Measurements from ENCODE around the gene ARHGEF2.
A peak's percentile ranks its signal among the peaks of the same experiment; 100 is the strongest.

ARHGEF2 gene

DNA sequence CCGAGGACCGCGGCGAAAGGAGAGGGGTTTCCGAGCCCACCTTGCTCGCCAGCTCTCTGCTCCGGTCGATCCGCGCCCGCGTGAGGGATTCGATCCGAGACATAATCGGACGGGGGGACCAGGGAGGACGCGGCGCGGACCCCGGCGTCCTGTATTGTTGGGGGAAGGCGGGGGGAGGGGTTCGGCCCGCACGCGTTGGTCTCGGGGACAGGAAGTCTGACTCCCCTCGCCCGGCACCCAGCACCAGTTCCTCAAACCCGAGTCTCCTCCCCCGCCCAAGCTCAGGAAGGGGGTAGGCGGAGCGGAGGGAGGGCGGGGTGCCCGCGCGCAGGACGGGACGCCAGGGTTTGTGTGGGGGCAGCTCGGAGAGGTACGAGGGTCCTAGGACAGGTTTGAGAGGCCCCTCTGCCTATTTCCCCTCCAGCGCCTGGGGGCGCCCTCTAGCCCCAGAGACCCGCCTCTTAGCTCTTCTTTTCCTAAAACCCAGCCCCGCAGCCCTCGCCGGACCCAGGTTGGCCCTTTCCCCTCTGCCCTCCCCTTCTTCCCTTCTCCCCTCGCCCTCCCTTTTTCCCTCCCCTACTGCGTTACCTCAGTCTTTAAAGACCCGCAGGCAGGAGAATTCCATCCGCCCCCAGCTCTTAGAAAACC lies at the start of gene ARHGEF2:
Gene ARHGEF2, minus strand, starts transcription at position 223 of the 648 bp plus-strand sequence. Its CDS starts 120 bp downstream, at position 103.
- TF ChIP-seq GATA3 (IDR thresholded peaks at IDR 0.05; ENCODE audit: low read depth, low read length) = no peak
- TF ChIP-seq GATA2 (IDR thresholded peaks at IDR 0.05; ENCODE audit: low read depth, low read length) = no peak

DNA sequence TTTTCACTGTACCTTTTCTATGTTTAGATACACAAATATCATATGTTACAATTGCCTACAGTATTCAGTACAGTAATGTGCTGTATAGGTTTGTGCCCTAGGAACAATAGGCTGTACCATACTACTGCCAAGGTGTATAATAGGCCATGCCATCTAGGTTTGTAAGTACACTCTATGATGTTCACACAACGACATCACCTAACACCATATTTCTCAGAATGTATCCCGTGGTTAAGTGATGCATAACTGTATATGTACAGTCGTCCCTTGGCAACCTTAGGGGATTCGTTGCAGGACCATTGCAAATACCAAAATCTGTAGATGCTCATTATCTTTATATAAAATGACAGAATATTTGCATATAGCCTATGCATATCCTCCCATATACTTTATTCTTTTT lies 48.2 kb upstream of the ARHGEF2 start:
- TF ChIP-seq GATA2 (IDR thresholded peaks at IDR 0.05; ENCODE audit: low read depth, low read length) = no peak
- no peak for TF ChIP-seq GATA3 (IDR thresholded peaks at IDR 0.05; ENCODE audit: low read depth, low read length)

DNA sequence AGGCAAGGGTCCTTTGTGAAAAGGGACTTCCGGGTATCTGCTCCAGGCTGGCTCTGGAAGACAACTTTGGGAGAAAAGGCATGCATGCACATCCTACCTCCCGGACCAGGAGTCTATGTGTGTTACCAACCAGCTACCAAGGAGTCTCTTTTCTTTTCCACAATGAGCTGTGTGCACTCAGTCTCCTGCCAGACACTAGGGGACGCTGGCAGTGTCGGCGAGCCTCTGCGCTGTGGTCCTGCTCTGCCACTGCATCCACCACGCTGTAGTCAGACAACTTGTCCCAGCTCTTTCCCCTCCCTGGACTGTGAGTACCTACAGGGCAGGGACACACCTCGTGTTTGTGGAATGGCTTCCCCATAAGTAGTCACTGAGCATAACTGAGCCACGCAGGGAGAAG lies 47.5 kb upstream of the ARHGEF2 start:
- TF ChIP-seq GATA2 (IDR thresholded peaks at IDR 0.05; ENCODE audit: low read depth, low read length) (no peak), GATA3 (IDR thresholded peaks at IDR 0.05; ENCODE audit: low read depth, low read length) (no peak)

GRCh38 chr1:156024801-156025200 lies 46.5 kb upstream of the ARHGEF2 start:
- TF ChIP-seq GATA3 (IDR thresholded peaks at IDR 0.05; ENCODE audit: low read depth, low read length) (no peak), GATA2 (IDR thresholded peaks at IDR 0.05; ENCODE audit: low read depth, low read length) (no peak)

DNA sequence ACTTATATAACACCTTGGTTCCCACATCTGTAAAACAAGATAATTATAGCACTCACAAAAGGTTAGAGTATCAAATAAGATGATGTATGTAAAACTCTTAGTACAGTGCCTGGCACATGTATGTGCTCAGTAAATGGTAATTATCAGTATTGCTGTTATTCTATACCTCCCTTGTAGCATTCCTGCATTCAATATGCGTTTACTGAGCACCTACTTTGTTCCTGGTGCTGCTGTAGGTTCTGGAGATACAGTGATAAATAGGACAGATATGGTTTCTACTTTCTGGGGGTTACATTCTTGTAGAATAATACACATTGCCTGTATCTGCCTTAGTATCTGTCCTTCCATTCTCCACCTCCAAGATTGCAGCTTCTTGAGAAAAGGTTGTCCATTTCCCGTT lies 43.6 kb upstream of the ARHGEF2 start:
- TF ChIP-seq GATA2 (IDR thresholded peaks at IDR 0.05; ENCODE audit: low read depth, low read length) (no peak), GATA3 (IDR thresholded peaks at IDR 0.05; ENCODE audit: low read depth, low read length) (no peak)

DNA sequence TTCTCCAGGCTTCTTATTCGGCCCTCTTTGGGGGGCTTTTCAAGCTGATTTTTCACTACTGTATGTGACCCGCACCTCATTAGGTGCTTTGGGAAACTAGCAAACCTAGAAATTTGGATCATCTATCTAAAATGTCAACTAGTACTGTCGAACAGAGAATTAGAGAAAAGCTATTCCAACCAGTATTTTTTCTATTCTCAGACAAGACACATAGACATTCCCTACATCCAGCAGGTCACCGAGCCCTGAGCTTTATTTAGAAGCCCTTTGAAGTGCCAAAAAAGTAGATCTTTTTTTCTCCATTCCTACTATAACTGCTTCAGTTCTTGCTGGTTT lies 42.7 kb upstream of the ARHGEF2 start:
- no peak for TF ChIP-seq GATA3 (IDR thresholded peaks at IDR 0.05; ENCODE audit: low read depth, low read length)

- TF ChIP-seq GATA3 (IDR thresholded peaks at IDR 0.05; ENCODE audit: low read depth, low read length) = no peak
- no peak for TF ChIP-seq GATA2 (IDR thresholded peaks at IDR 0.05; ENCODE audit: low read depth, low read length)
Measured at GRCh38 chr1:156020293-156021092, 42.1 kb upstream of the ARHGEF2 start, which contains the start of gene SSR2. Gene SSR2, minus strand, starts transcription at chr1:156020951. Its CDS starts 784 bp downstream, at chr1:156020167.

- TF ChIP-seq GATA2 (IDR thresholded peaks at IDR 0.05; ENCODE audit: low read depth, low read length) = no peak
- TF ChIP-seq GATA3 (IDR thresholded peaks at IDR 0.05; ENCODE audit: low read depth, low read length) = no peak
Measured at GRCh38 chr1:156019946-156020292, 41.6 kb upstream of the ARHGEF2 start.

- no peak for TF ChIP-seq GATA3 (IDR thresholded peaks at IDR 0.05; ENCODE audit: low read depth, low read length)
- no peak for TF ChIP-seq GATA2 (IDR thresholded peaks at IDR 0.05; ENCODE audit: low read depth, low read length)
Measured at GRCh38 chr1:156014829-156015228, 36.5 kb upstream of the ARHGEF2 start.

- no peak for TF ChIP-seq GATA2 (IDR thresholded peaks at IDR 0.05; ENCODE audit: low read depth, low read length)
Measured at GRCh38 chr1:156012051-156012817, 33.9 kb upstream of the ARHGEF2 start.

DNA sequence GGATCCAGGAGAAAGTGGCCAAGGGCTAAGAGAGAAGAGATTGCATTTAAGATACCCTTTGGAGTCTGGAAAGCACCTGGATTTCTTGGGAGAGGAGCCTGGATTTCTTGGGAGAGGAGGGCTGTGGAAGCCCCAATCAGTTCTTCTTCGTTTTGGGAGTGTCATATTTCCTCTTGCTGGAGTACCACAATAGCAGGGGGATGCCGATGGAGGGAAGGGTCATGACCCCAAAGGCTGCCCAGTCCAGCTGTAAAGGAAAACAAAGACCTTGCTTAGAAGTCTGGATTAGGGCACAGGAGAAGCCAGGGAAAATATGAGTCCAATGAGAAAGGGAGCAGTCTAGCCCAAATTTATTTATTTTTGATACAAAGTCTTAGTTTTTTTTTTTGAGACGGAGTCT lies 31.1 kb upstream of the ARHGEF2 start:
- no peak for TF ChIP-seq GATA3 (IDR thresholded peaks at IDR 0.05; ENCODE audit: low read depth, low read length)
- TF ChIP-seq GATA2 (IDR thresholded peaks at IDR 0.05; ENCODE audit: low read depth, low read length) = no peak

GRCh38 chr1:156006666-156007376 lies 28.5 kb upstream of the ARHGEF2 start:
- TF ChIP-seq GATA2 (IDR thresholded peaks at IDR 0.05; ENCODE audit: low read depth, low read length) (no peak), GATA3 (IDR thresholded peaks at IDR 0.05; ENCODE audit: low read depth, low read length) (no peak)

GRCh38 chr1:156004843-156005584 lies 26.7 kb upstream of the ARHGEF2 start:
- no peak for TF ChIP-seq GATA3 (IDR thresholded peaks at IDR 0.05; ENCODE audit: low read depth, low read length)
- no peak for TF ChIP-seq GATA2 (IDR thresholded peaks at IDR 0.05; ENCODE audit: low read depth, low read length)

DNA sequence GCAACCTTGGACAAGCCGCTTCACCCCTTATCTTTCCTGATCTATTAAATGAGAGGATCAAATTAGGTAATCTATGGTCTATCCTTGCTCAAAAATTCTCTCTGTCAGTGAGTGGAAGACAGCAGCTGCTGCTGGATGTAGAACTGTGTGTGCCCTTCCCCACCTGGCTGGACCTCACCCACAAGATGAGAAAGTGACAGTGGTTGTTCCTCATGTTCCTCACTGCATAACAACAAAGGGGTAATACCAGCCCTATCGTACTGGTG lies 25.5 kb upstream of the ARHGEF2 start:
- peak; percentile 84 for TF ChIP-seq GATA2 (IDR thresholded peaks at IDR 0.05; ENCODE audit: low read depth, low read length)
- peak; percentile 45; the same call in 1 of the 2 replicates for TF ChIP-seq GATA3 (IDR thresholded peaks at IDR 0.05; ENCODE audit: low read depth, low read length)

Data from SH-SY5Y (cell line).